HEK293 (cell line): ENCODE data around the gene PALB2.

Source experiments
- CTCF ChIA-PET: fragments of 350-600 bp; formaldehyde crosslinking; extraction: SDS; loops from one replicate; lab custom pipeline; 2021; ENCODE audit warnings: antibody characterized with exemption; lab: Yijun Ruan, JAX
- POLR2A ChIA-PET: fragments of 300-600 bp; formaldehyde crosslinking; extraction: SDS; loops from one replicate; lab custom pipeline; 2020; ENCODE audit warnings: antibody characterized with exemption, inconsistent platforms; lab: Yijun Ruan, JAX
- H3K27ac ChIP-seq: fragments of 200-500 bp; sonication (Bioruptor generic); 2 replicates; pipeline ENCODE4 v1.5.1; 2014; ENCODE audit warnings: low read depth, low read length, control low read depth, inconsistent platforms; ENCODE audit errors: extremely low read depth
- H3K36me3 ChIP-seq, 2 experiments: fragments of 200-500 bp in 1 of 2; sonication (Bioruptor generic) in 1 of 2; 1 replicate in 1 of 2; 2 replicates in 1 of 2; pipeline ENCODE4 v1.5.1; 2014 to 2017; ENCODE audit warnings: inconsistent platforms in 2 of 2, low read length in 2 of 2; ENCODE audit not compliant: control insufficient read depth in 2 of 2, insufficient read depth in 1 of 2
- H3K4me1 ChIP-seq: fragments of 200-500 bp; sonication (Bioruptor generic); 2 replicates; pipeline ENCODE4 v1.5.1; 2014; ENCODE audit warnings: mild to moderate bottlenecking, low read length, inconsistent platforms; ENCODE audit not compliant: control insufficient read depth, insufficient read depth
- H3K4me3 ChIP-seq: 2 replicates; pipeline ENCODE4 v1.5.1; 2011; ENCODE audit warnings: low read depth, mild to moderate bottlenecking, control low read depth, low read length, moderate library complexity
- H3K9me3 ChIP-seq: fragments of 200-500 bp; sonication (Bioruptor generic); 2 replicates; pipeline ENCODE4 v1.5.1; 2014; ENCODE audit warnings: low read depth, low read length, inconsistent platforms; ENCODE audit not compliant: control insufficient read depth, insufficient read depth
- GLI4 ChIP-seq: fragments of 450-650 bp; formaldehyde crosslinking; IDR thresholded peaks from 2 replicates; pipeline ENCODE4 v1.5.1; 2016; ENCODE audit warnings: missing biosample characterization, missing genetic modification characterization
- REST ChIP-seq: fragments of 450-650 bp; formaldehyde crosslinking; IDR thresholded peaks from 2 replicates; pipeline ENCODE4 v1.5.1; 2016; ENCODE audit warnings: missing biosample characterization, missing genetic modification characterization
- ZBTB7A ChIP-seq: fragments of 450-650 bp; formaldehyde crosslinking; IDR thresholded peaks from 2 replicates; pipeline ENCODE4 v1.5.1; 2016; ENCODE audit warnings: low read depth, missing biosample characterization, missing genetic modification characterization
- ZBTB8A ChIP-seq: fragments of 450-650 bp; formaldehyde crosslinking; IDR thresholded peaks from 2 replicates; pipeline ENCODE4 v1.5.1; 2016; ENCODE audit warnings: missing biosample characterization, missing genetic modification characterization
- ZFP41 ChIP-seq: fragments of 450-650 bp; formaldehyde crosslinking; IDR thresholded peaks from 2 replicates; pipeline ENCODE4 v1.5.1; 2016; ENCODE audit warnings: missing biosample characterization, missing genetic modification characterization, borderline replicate concordance
- ZNF174 ChIP-seq: fragments of 450-650 bp; formaldehyde crosslinking; IDR thresholded peaks from 2 replicates; pipeline ENCODE4 v1.5.0; 2017; ENCODE audit warnings: missing biosample characterization, mild to moderate bottlenecking, missing genetic modification characterization
- ZNF248 ChIP-seq: fragments of 450-650 bp; formaldehyde crosslinking; IDR thresholded peaks from 2 replicates; pipeline ENCODE4 v1.5.1; 2017; ENCODE audit warnings: missing biosample characterization, missing genetic modification characterization
- ZNF350 ChIP-seq: fragments of 450-650 bp; formaldehyde crosslinking; IDR thresholded peaks from 2 replicates; pipeline ENCODE4 v1.5.0; 2017; ENCODE audit warnings: missing biosample characterization, mild to moderate bottlenecking, missing genetic modification characterization
- ZNF394 ChIP-seq: fragments of 450-650 bp; formaldehyde crosslinking; IDR thresholded peaks from 2 replicates; pipeline ENCODE4 v1.5.1; 2016; ENCODE audit warnings: missing biosample characterization, missing genetic modification characterization, mild to moderate bottlenecking, moderate library complexity, borderline replicate concordance
- ZNF416 ChIP-seq: fragments of 450-650 bp; formaldehyde crosslinking; IDR thresholded peaks from 2 replicates; pipeline ENCODE4 v1.5.1; 2016; ENCODE audit warnings: missing biosample characterization, missing genetic modification characterization
- ZNF426 ChIP-seq: fragments of 450-650 bp; formaldehyde crosslinking; IDR thresholded peaks from 2 replicates; pipeline ENCODE4 v1.5.1; 2017; ENCODE audit warnings: missing biosample characterization, missing genetic modification characterization, mild to moderate bottlenecking, inconsistent platforms, moderate library complexity
- ZNF433 ChIP-seq: fragments of 450-650 bp; formaldehyde crosslinking; IDR thresholded peaks from 2 replicates; pipeline ENCODE4 v1.5.1; 2016; ENCODE audit warnings: missing biosample characterization, missing genetic modification characterization, low read depth
- ZNF513 ChIP-seq: fragments of 450-650 bp; IDR thresholded peaks from 2 replicates; pipeline ENCODE4 v1.5.1; 2018; ENCODE audit warnings: missing biosample characterization, missing genetic modification characterization
- ZNF518A ChIP-seq: fragments of 450-650 bp; formaldehyde crosslinking; conservative IDR thresholded peaks from 2 replicates; pipeline ENCODE4 v1.5.1; 2016; ENCODE audit warnings: low read depth, missing biosample characterization, missing genetic modification characterization
- ZNF555 ChIP-seq: fragments of 450-650 bp; formaldehyde crosslinking; conservative IDR thresholded peaks from 2 replicates; pipeline ENCODE4 v1.5.1; 2017; ENCODE audit warnings: missing biosample characterization, mild to moderate bottlenecking, missing genetic modification characterization, inconsistent platforms
- ZNF623 ChIP-seq: fragments of 450-650 bp; formaldehyde crosslinking; IDR thresholded peaks from 2 replicates; pipeline ENCODE4 v1.5.1; 2016; ENCODE audit warnings: missing biosample characterization, missing genetic modification characterization
- ZNF626 ChIP-seq: fragments of 450-650 bp; sonication (Bioruptor Pico); formaldehyde crosslinking; IDR thresholded peaks from 2 replicates; pipeline ENCODE4 v1.5.1; 2018; ENCODE audit warnings: missing biosample characterization, missing genetic modification characterization, inconsistent platforms
- ZNF660 ChIP-seq: fragments of 450-650 bp; IDR thresholded peaks from 2 replicates; pipeline ENCODE4 v1.5.1; 2018; ENCODE audit warnings: missing biosample characterization, mild to moderate bottlenecking, missing genetic modification characterization
- ZNF701 ChIP-seq: fragments of 450-650 bp; formaldehyde crosslinking; IDR thresholded peaks from 2 replicates; pipeline ENCODE4 v1.5.1; 2016; ENCODE audit warnings: missing biosample characterization, missing genetic modification characterization
- ZXDB ChIP-seq: fragments of 450-650 bp; formaldehyde crosslinking; IDR thresholded peaks from 2 replicates; pipeline ENCODE4 v1.5.1; 2016; ENCODE audit warnings: missing biosample characterization, missing genetic modification characterization

The PALB2 gene

GRCh38 chr16:23635958-23636357 lies 5.2 kb downstream of the PALB2 start:
- TF ChIP-seq ZNF701 (tag by site-specific recombination) = no peak
- no peak for TF ChIP-seq ZNF660
- TF ChIP-seq ZNF433 (tag by site-specific recombination) = no peak
- TF ChIP-seq ZNF350 (tag by site-specific recombination) = no peak
- no peak for TF ChIP-seq REST (tag by site-specific recombination)
- no peak for TF ChIP-seq ZNF626 (tag by site-specific recombination)
- no peak for TF ChIP-seq ZBTB7A (tag by site-specific recombination)
- TF ChIP-seq ZNF174 (tag by site-specific recombination) = no peak
- no peak for TF ChIP-seq GLI4 (tag by site-specific recombination)
- H3K9me3 ChIP-seq = no peaks in the 10 kb centered on the region
- H3K4me1 ChIP-seq = no peaks in the 10 kb centered on the region
- ChIA-PET POLR2A (no interaction called here), CTCF (no interaction called here)
- H3K36me3 ChIP-seq = peaks cover 35 to 64% of the 10 kb centered on the region in 2 experiments
- H3K27ac ChIP-seq = no peak overlapping the region
- H3K4me3 ChIP-seq = no peak overlapping the region

GRCh38 chr16:23634461-23635036 lies 6.6 kb downstream of the PALB2 start:
- H3K36me3 ChIP-seq = peaks cover 41 to 76% of the 10 kb centered on the region in 2 experiments
- no peak overlapping the region for H3K27ac ChIP-seq
- H3K4me3 ChIP-seq = no peak overlapping the region
- peak; percentile 28; the same call in 1 of the 2 replicates for TF ChIP-seq ZNF623 (tag by site-specific recombination)
- TF ChIP-seq ZNF555 (tag by site-specific recombination) = peak; percentile 38
- TF ChIP-seq ZXDB (tag by site-specific recombination) = peak; percentile 19; the same call in 1 of the 2 replicates
- TF ChIP-seq ZFP41 = no peak
- TF ChIP-seq ZNF518A = peak; percentile 58; the same call in 1 of the 2 replicates
- no peak for TF ChIP-seq ZNF248 (tag by site-specific recombination)
- TF ChIP-seq ZNF394 (tag by site-specific recombination) = peak; percentile 72; the same call in 1 of the 2 replicates
- TF ChIP-seq ZNF513 (tag by site-specific recombination) = peak; percentile 65
- no peak for TF ChIP-seq ZBTB8A (tag by site-specific recombination)
- peak; percentile 47 for TF ChIP-seq ZNF426 (tag by site-specific recombination)
- TF ChIP-seq ZNF416 (tag by site-specific recombination) = no peak
- no peaks in the 10 kb centered on the region for H3K4me1 ChIP-seq
- H3K9me3 ChIP-seq = no peaks in the 10 kb centered on the region
- POLR2A ChIA-PET = no interaction called here
- CTCF ChIA-PET = interaction anchor here (0.6 kb wide), 1 partner anchor 27 kb away, joined by 3 read pairs; no protein-coding TSS in a partner anchor
